H4 (cell line): ENCODE measurements around the gene MON1A. TPM values are rescaled to one million over a fixed set of nuclear protein-coding genes. Genes with fewer than 3 reads are reported as not detected.
"Not testable (repeated sequence)": the region's sequence is repeated elsewhere in the genome, so short reads cannot be mapped to it uniquely, and the experiment has no call there.

Experiments
- DNase-seq: peaks from one replicate; pipeline ENCODE4 v3.0.0-alpha.2; 2015; ENCODE audit warnings: low spot score
- total RNA-seq: library from RNA; depleted of rRNA; stranded (reverse); fragments of >200 nt; shearing (Covaris generic); gene quantifications from 2 replicates; pipeline ENCODE4 v1.2.3, GENCODE V29; 2014; rRNA removed

The MON1A gene, protein sequence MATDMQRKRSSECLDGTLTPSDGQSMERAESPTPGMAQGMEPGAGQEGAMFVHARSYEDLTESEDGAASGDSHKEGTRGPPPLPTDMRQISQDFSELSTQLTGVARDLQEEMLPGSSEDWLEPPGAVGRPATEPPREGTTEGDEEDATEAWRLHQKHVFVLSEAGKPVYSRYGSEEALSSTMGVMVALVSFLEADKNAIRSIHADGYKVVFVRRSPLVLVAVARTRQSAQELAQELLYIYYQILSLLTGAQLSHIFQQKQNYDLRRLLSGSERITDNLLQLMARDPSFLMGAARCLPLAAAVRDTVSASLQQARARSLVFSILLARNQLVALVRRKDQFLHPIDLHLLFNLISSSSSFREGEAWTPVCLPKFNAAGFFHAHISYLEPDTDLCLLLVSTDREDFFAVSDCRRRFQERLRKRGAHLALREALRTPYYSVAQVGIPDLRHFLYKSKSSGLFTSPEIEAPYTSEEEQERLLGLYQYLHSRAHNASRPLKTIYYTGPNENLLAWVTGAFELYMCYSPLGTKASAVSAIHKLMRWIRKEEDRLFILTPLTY
- 3.0 and 3.9 TPM in 2 replicates for total RNA-seq

DNA sequence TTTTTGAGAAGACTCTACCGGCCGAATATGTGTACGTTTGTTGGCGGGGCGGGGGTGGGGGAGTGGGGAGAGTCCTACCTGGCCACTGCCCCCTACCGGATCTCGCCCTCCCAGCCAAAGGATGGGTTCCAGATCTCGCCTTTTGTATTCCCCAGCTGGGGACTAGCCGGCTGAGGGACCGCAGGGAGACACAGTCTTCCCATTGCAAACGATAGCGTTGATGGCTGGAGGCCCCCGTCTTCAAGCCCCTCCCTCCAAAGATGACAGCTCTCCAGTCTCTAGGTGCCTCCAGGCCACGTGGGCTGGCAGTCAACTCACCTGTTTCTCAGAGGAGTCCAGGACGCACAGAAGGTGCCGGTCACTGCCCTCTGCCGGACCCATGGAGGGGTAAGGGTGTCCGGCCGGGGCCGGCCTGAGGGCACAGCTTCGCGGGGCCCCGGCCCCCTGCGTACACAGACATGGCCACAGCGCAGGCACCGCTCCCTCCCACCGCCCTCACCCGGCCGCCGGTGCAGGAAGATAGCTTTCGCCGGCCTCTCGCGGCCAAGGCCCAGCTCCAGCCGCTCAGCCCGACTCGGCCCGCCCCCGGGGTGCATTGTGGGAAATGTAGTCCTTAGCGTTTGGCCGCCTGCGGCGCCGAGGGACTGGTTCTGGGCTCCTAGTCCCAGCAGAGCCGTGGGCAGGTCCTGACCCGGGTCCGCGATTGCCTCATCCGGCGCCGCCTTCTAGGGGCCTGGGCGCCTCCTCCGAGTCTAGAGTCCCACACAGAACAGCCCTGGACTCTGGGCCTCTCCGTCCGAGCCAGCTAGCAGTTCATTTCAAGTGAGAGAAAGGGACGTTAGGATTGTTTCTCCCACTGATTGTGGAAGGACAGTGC, at the start of gene MON1A:
MON1A (minus strand) TSS at position 521 of the 877 bp plus-strand sequence. CDS start 16,465 bp downstream, outside the sequence.
- peak; percentile 45 for DNase-seq

- no peak for DNase-seq
Measured at GRCh38 chr3:49976942-49977341, 47.3 kb upstream of the MON1A start.

DNA sequence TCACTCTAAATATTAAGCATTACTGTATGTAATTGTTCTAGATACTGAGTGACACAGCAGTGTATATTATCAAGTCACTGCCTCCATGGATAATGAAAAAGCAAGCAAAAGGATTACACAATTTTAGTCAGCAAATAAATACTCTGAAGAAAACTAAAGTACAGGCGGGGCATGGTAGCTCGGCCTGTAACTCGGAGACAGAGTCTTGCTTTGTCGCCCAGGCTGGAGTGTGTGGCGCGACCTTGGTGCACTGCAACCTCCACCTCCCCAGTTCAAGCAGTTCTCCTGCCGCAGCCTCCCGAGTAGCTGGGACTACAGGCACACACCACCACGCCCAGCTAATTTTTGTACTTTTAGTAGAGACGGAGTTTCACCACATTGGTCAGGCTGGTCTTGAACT, 43.0 kb upstream of the MON1A start:
- DNase-seq, result no peak

- DNase-seq, result no peak
Measured at GRCh38 chr3:49968346-49968745, 38.7 kb upstream of the MON1A start.

- no peak for DNase-seq
Measured at GRCh38 chr3:49967291-49967690, 37.7 kb upstream of the MON1A start.

- DNase-seq, result no peak
Measured at GRCh38 chr3:49966233-49966942, 36.8 kb upstream of the MON1A start.

DNA sequence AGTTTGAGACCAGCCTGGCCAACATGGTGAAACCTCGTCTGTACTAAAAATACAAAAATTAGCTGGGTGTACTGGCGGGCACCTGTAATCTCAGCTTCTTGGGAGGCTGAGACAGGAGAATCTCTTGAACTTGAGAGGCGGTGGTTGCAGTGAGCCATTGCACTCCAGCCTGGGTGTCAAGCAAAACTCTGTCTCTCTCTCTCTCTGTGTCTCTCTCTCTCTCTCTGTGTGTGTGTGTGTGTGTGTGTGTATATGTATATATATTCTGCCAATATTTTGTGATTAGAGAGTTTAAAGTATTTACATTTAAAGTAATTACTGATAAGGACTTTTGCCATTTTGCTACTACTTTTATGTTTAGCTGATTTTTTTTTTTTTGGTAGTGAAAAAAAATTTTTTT, 26.0 kb upstream of the MON1A start:
- no peak for DNase-seq

DNA sequence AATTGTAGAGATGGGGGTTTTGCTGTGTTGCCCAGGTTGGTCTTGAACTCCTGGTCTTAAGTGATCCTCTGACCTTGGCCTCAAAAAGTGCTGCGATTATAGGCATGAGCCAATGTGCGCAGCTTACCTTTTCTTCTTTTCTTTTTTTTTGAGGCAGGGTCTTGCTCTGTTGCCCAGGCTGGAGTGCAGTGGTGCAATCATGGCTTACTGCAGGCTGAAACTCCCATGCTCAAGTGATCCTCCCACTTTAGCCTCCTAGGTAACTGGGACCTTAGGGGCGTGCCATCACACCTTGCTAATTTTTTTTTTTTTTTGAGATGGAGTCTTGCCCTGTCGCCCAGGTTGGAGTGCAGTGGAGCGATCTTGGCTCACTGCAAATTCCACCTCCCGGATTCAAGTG, 23.3 kb upstream of the MON1A start:
- no peak for DNase-seq

GRCh38 chr3:49942651-49943050, 13.0 kb upstream of the MON1A start:
- no peak for DNase-seq

DNA sequence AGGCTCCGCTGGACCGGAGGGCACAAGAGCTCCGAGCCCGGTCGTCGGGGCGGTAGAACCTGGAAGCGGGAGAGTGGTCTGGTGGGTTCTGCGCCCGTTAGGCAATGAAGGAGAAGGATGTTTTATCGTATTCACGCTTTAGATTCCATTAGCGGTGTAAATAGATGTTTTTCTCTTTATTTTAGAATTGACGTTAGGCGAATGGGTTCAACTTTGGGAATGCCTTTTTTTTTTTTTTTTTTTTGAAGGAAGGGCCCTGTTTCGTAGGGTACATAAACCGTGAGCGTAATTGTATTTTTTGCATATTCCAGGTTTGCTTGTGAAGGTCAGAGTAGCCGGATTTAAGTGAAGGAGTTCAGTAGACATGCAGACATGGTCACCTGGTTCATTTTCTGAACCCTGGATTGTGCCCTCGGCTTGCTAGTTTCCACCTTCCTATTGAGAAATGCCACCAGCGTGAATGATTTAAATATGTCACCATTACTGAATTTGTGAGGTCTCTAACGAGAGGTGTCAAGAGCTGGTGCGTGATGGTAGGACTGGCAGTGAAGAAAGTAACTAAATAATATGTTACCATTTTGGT, 11.1 kb upstream of the MON1A start:
- DNase-seq, result no peak

GRCh38 chr3:49939858-49940666, 10.5 kb upstream of the MON1A start, which contains the start of gene RBM6:
Gene RBM6, plus strand, starts transcription at chr3:49940150. Its CDS starts 22,492 bp downstream, at chr3:49962642.
- peak; percentile 95 for DNase-seq

DNA sequence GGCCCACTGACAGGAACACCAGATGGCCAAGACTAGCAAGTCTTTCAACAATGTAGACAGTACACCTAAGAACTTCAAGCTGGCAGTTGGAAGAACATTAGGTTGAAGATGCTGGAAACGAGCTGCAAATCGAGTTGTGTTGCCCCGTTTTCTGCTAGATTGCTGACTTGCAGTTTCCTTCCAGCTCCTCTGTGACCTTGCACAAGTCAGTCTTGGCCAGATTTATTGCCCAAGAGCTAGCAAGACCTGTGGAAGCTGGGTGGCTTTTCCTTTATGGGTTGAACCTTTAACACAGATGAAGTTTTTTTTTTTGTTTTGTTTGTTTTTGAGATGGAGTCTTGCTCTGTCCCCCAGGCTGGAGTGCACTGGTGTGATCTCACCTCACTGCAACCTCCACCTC, 7.5 kb upstream of the MON1A start:
- no peak for DNase-seq

DNA sequence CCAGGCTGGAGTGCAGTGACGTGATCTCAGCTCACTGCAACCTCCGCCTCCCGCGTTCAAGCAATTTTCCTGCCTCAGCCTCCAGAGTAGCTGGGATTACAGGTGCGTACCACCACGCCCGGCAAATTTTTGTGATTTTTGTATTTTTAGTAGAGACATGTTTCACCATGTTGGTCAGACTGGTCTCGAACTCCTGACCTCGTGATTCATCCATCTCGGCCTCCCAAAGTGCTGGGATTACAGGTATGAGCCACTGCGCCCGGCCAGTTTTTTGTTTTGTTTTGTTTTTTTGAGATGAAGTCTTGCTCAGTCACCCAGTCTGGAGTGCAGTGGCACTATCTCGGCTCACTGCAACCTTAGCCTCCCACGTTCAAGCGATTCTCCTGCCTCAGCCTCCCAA, 2.7 kb upstream of the MON1A start:
- DNase-seq, result not testable (repeated sequence)

- DNase-seq, result no peak
Measured at GRCh38 chr3:49930922-49931321, 1.3 kb upstream of the MON1A start.

DNA sequence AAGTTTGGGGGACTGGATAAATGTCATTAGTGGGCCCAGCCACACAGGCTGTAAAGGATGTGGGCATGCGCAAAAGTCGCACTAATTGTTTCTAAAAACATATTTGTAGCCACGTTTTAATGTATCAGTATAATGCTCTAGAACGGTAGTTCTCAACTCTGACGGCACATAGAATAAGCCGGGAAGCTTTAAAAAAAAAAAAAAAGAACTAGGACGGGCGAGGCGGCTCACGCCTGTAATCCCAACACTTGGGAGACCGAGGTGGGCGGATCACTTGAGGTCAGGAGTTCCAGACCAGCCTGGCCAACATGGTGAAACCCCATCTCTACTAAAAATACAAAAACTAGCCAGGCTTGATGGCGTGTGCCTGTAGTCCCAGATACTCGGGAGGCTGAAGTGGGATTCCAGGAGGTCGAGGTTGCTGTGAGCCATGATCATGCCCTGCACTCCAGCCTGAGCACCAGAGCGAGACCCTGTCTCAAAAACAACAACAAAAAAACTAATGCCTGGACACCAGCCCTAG, 618 bp upstream of the MON1A start:
- no peak for DNase-seq

- DNase-seq, result no peak
Measured at GRCh38 chr3:49928481-49929017, 1.1 kb downstream of the MON1A start.

DNA sequence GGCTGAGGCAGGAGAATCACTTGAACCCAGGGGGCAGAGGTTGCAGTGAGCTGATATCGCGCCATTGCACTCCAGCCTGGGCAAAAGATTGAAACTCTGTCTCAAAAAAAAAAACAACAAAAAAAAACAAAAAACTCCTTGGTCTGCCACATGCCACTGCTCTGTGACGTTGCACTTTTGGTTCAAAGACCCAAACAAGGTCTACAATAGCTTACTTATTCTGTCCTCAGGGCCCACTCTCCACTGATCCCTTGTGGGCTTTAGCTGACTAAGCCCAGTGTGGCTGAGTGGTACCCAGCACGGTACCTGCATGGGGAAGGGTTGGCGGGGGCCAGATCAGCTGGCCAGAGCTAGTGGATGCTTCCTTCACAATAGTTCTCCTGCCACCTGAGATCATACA, 1.8 kb downstream of the MON1A start:
- no peak for DNase-seq

GRCh38 chr3:49926117-49926728, 3.4 kb downstream of the MON1A start:
- no peak for DNase-seq

GRCh38 chr3:49925485-49925884, 4.1 kb downstream of the MON1A start:
- no peak for DNase-seq
